Measurements from ENCODE around the gene DTNBP1. TPM values are rescaled to one million over a fixed set of nuclear protein-coding genes. Genes with fewer than 3 reads are reported as not detected.

Gene DTNBP1
- total RNA-seq, 1 experiment from 2014 or later: 12.8 TPM

GRCh38 chr6:15507221-15507620 lies 155.6 kb downstream of the DTNBP1 start:
- CTCF ChIA-PET: no interaction called here
- no peak overlapping the region for H3K27ac Mint-ChIP-seq (ENCODE audit: unreplicated experiment)
- no peaks in the 10 kb centered on the region for H3K27me3 Mint-ChIP-seq (ENCODE audit: unreplicated experiment)
- DNase-seq: no peak
- TF ChIP-seq CTCF (IDR thresholded peaks at IDR 0.05; ENCODE audit: unreplicated experiment): no peak
- H3K4me1 Mint-ChIP-seq (ENCODE audit: low read depth, unreplicated experiment): no peaks in the 10 kb centered on the region
- intact Hi-C loops (cut with micrococcal nuclease; ENCODE audit: unreplicated experiment): no loop called here
- no peak overlapping the region for H3K4me3 Mint-ChIP-seq (ENCODE audit: low read depth, unreplicated experiment)
- no peaks in the 10 kb centered on the region for H3K36me3 Mint-ChIP-seq (ENCODE audit: insufficient read depth, unreplicated experiment)
- H3K9me3 Mint-ChIP-seq (ENCODE audit: low read depth, unreplicated experiment): no peaks in the 10 kb centered on the region
- BruUV-seq (replicated peaks): no TSS peak

- intact Hi-C loops (cut with micrococcal nuclease; ENCODE audit: unreplicated experiment): no loop called here
- Mint-ChIP-seq H3K27me3 (ENCODE audit: unreplicated experiment) (no peaks in the 10 kb centered on the region), H3K9me3 (ENCODE audit: low read depth, unreplicated experiment) (no peaks in the 10 kb centered on the region), H3K4me3 (ENCODE audit: low read depth, unreplicated experiment) (no peak overlapping the region), H3K36me3 (ENCODE audit: insufficient read depth, unreplicated experiment) (no peaks in the 10 kb centered on the region), H3K4me1 (ENCODE audit: low read depth, unreplicated experiment) (no peaks in the 10 kb centered on the region), H3K27ac (ENCODE audit: unreplicated experiment) (no peak overlapping the region)
- DNase-seq: no peak
- TF ChIP-seq CTCF (IDR thresholded peaks at IDR 0.05; ENCODE audit: unreplicated experiment): no peak
- CTCF ChIA-PET: no interaction called here
- BruUV-seq (replicated peaks): no TSS peak
Observed at GRCh38 chr6:15506066-15506465, 156.8 kb downstream of the DTNBP1 start.

GRCh38 chr6:15505463-15505918 lies 157.3 kb downstream of the DTNBP1 start:
- Mint-ChIP-seq H3K4me1 (ENCODE audit: low read depth, unreplicated experiment) (no peaks in the 10 kb centered on the region), H3K9me3 (ENCODE audit: low read depth, unreplicated experiment) (no peaks in the 10 kb centered on the region), H3K27me3 (ENCODE audit: unreplicated experiment) (no peaks in the 10 kb centered on the region), H3K36me3 (ENCODE audit: insufficient read depth, unreplicated experiment) (no peaks in the 10 kb centered on the region), H3K4me3 (ENCODE audit: low read depth, unreplicated experiment) (no peak overlapping the region), H3K27ac (ENCODE audit: unreplicated experiment) (no peak overlapping the region)
- CTCF ChIA-PET: no interaction called here
- intact Hi-C loops (cut with micrococcal nuclease; ENCODE audit: unreplicated experiment): no loop called here
- no peak for DNase-seq
- BruUV-seq (replicated peaks): no TSS peak
- TF ChIP-seq CTCF (IDR thresholded peaks at IDR 0.05; ENCODE audit: unreplicated experiment): no peak

- H3K4me3 Mint-ChIP-seq (ENCODE audit: low read depth, unreplicated experiment): no peak overlapping the region
- no peak overlapping the region for H3K27ac Mint-ChIP-seq (ENCODE audit: unreplicated experiment)
- no peaks in the 10 kb centered on the region for H3K36me3 Mint-ChIP-seq (ENCODE audit: insufficient read depth, unreplicated experiment)
- intact Hi-C loops (cut with micrococcal nuclease; ENCODE audit: unreplicated experiment): no loop called here
- no peaks in the 10 kb centered on the region for H3K27me3 Mint-ChIP-seq (ENCODE audit: unreplicated experiment)
- no peaks in the 10 kb centered on the region for H3K4me1 Mint-ChIP-seq (ENCODE audit: low read depth, unreplicated experiment)
- no peaks in the 10 kb centered on the region for H3K9me3 Mint-ChIP-seq (ENCODE audit: low read depth, unreplicated experiment)
- TF ChIP-seq CTCF (IDR thresholded peaks at IDR 0.05; ENCODE audit: unreplicated experiment): no peak
- BruUV-seq (replicated peaks): no TSS peak
- no peak for DNase-seq
- CTCF ChIA-PET: no interaction called here
Observed at GRCh38 chr6:15504581-15505350, 158.1 kb downstream of the DTNBP1 start.
